Left ventricle myocardium inferior (tissue), 1 donor: ENCODE results near the gene TIMM8B. TPM values are rescaled to one million over a fixed set of nuclear protein-coding genes. Genes with fewer than 3 reads are reported as not detected.
"Not testable (repeated sequence)": the region's sequence is repeated elsewhere in the genome, so short reads cannot be mapped to it uniquely, and the experiment has no call there.

Experiments used
- DNase-seq: peaks from one replicate; pipeline ENCODE4 v3.0.0-alpha.2; 2020
- H3K27ac ChIP-seq: fragments of 200-600 bp; replicated peaks from 2 replicates; pipeline ENCODE4 v1.8.0; 2021
- H3K27me3 ChIP-seq: fragments of 200-600 bp; 2 replicates; pipeline ENCODE4 v1.8.0; 2021; ENCODE audit warnings: low read depth
- H3K36me3 ChIP-seq: fragments of 200-600 bp; 2 replicates; pipeline ENCODE4 v1.8.0; 2021
- H3K4me1 ChIP-seq: fragments of 200-600 bp; 2 replicates; pipeline ENCODE4 v1.8.0; 2021
- H3K4me3 ChIP-seq: fragments of 200-600 bp; 2 replicates; pipeline ENCODE4 v1.8.0; 2021; ENCODE audit warnings: mild to moderate bottlenecking, moderate library complexity
- H3K9me3 ChIP-seq: fragments of 200-600 bp; replicated peaks from 2 replicates; pipeline ENCODE4 v1.8.0; 2021
- CTCF ChIP-seq: fragments of 200-600 bp; IDR thresholded peaks from 2 replicates; pipeline ENCODE4 v1.8.0; 2021; ENCODE audit warnings: antibody characterized with exemption, mild to moderate bottlenecking, borderline replicate concordance
- intact Hi-C: fragments of 100-400 bp; cut with micrococcal nuclease; formaldehyde crosslinking; loops from one replicate; pipeline ENCODE4 v1.11.0; 2022
- total RNA-seq: library from RNA; stranded (reverse); fragmentation: NEBNext Ultra II Directional; extraction: Animal tissue kit (Norgen Biotek cat#: 25700); gene quantifications from one replicate; pipeline ENCODE4 v1.2.1, GENCODE V29; 2021
- donor health status: DM: no; HTN: yes; CAD: no; lungs with severe emphysema.

The TIMM8B gene
- total RNA-seq, 1 donor from 2014 or later: 189 TPM

- intact Hi-C loops: no loop called here
- Histone ChIP-seq H3K27ac (no peak overlapping the region), H3K4me3 (no peak overlapping the region), H3K27me3 (no peaks in the 10 kb centered on the region), H3K4me1 (peaks cover 14% of the 10 kb centered on the region), H3K9me3 (peaks cover 3% of the 10 kb centered on the region), H3K36me3 (peaks cover 95% of the 10 kb centered on the region)
- TF ChIP-seq CTCF: no peak
- DNase-seq: no peak
Measured at GRCh38 chr11:112050721-112051120, 35.8 kb downstream of the TIMM8B start.

- Histone ChIP-seq H3K4me1 (peaks cover 14% of the 10 kb centered on the region), H3K36me3 (peaks cover 96% of the 10 kb centered on the region)
Measured at GRCh38 chr11:112049777-112050176, 36.8 kb downstream of the TIMM8B start.

GRCh38 chr11:112048256-112048655 lies 38.3 kb downstream of the TIMM8B start:
- H3K27me3 ChIP-seq, intact Hi-C loops, H3K9me3 ChIP-seq, H3K27ac ChIP-seq, H3K4me3 ChIP-seq, DNase-seq: not testable (repeated sequence)
- Histone ChIP-seq H3K4me1 (peaks cover 14% of the 10 kb centered on the region), H3K36me3 (peaks cover 96% of the 10 kb centered on the region)

More at GRCh38 chr11:112049777-112050176, 36.8 kb downstream of the TIMM8B start:
- no peaks in the 10 kb centered on the region for H3K27me3 ChIP-seq
- H3K9me3 ChIP-seq: peaks cover 3% of the 10 kb centered on the region
- DNase-seq: no peak
- intact Hi-C loops: no loop called here
- no peak overlapping the region for H3K27ac ChIP-seq
- no peak overlapping the region for H3K4me3 ChIP-seq
- TF ChIP-seq CTCF: no peak

GRCh38 chr11:112046647-112047046 lies 39.9 kb downstream of the TIMM8B start:
- H3K9me3 ChIP-seq, H3K27me3 ChIP-seq, H3K27ac ChIP-seq, H3K4me3 ChIP-seq, DNase-seq, intact Hi-C loops: not testable (repeated sequence)
- Histone ChIP-seq H3K36me3 (peaks cover 82% of the 10 kb centered on the region), H3K4me1 (peaks cover 20% of the 10 kb centered on the region)

- Histone ChIP-seq H3K36me3 (peaks cover 77% of the 10 kb centered on the region), H3K4me3 (no peak overlapping the region), H3K27me3 (no peaks in the 10 kb centered on the region), H3K9me3 (peaks cover 3% of the 10 kb centered on the region), H3K4me1 (peaks cover 29% of the 10 kb centered on the region), H3K27ac (no peak overlapping the region)
- DNase-seq: no peak
- intact Hi-C loops: no loop called here
- TF ChIP-seq CTCF: no peak
Measured at GRCh38 chr11:112044961-112045360, 41.6 kb downstream of the TIMM8B start.

GRCh38 chr11:112042961-112043304 lies 43.6 kb downstream of the TIMM8B start:
- no peaks in the 10 kb centered on the region for H3K27me3 ChIP-seq
- H3K27ac ChIP-seq: no peak overlapping the region
- H3K4me1 ChIP-seq: peaks cover 30% of the 10 kb centered on the region
- intact Hi-C loops: no loop called here
- no peak for DNase-seq
- no peak for TF ChIP-seq CTCF
- peaks cover 3% of the 10 kb centered on the region for H3K9me3 ChIP-seq
- no peak overlapping the region for H3K4me3 ChIP-seq
- H3K36me3 ChIP-seq: peaks cover 78% of the 10 kb centered on the region
